ENCODE measurements around the gene CREBBP.

DNA sequence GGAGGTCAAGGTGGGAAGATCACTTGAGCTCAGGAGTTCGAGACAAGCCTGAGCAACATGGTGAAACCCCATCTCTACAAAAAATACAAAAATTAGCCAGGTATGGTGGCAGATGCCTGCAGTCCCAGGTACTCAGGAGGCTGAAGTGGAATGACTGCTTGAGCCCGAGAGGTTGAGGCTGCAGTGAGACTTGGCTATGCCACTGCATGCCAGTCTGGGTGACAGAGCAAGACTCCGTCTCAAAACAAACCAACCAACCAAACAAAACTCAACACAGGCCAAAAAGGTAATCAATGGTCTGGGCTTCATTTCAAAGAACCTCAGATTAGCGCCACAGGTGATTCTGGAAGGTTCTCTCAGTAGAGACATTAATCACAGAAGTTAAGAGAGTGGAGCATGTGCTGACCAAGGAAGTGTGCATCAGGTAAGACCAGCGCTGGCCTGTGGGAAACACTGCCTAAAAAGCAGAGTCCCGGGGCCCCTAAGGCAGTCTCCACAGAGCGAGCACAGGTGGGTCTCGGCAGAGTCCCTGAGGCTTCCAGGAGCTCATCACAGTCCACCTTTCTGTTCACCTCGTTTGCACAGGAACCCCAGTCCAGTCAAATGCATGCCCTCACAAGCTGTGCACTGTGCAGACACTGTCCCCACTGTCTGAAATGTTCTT lies 91.7 kb downstream of the CREBBP start:
- TF ChIP-seq, protein P1, sequence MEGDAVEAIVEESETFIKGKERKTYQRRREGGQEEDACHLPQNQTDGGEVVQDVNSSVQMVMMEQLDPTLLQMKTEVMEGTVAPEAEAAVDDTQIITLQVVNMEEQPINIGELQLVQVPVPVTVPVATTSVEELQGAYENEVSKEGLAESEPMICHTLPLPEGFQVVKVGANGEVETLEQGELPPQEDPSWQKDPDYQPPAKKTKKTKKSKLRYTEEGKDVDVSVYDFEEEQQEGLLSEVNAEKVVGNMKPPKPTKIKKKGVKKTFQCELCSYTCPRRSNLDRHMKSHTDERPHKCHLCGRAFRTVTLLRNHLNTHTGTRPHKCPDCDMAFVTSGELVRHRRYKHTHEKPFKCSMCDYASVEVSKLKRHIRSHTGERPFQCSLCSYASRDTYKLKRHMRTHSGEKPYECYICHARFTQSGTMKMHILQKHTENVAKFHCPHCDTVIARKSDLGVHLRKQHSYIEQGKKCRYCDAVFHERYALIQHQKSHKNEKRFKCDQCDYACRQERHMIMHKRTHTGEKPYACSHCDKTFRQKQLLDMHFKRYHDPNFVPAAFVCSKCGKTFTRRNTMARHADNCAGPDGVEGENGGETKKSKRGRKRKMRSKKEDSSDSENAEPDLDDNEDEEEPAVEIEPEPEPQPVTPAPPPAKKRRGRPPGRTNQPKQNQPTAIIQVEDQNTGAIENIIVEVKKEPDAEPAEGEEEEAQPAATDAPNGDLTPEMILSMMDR (IDR thresholded peaks at IDR 0.05), result no peak
- TF ChIP-seq POLR2A (IDR thresholded peaks at IDR 0.05), result no peak
- no peak for TF ChIP-seq EP300 (IDR thresholded peaks at IDR 0.05)
- TF ChIP-seq POLR2AphosphoS5 (IDR thresholded peaks at IDR 0.05), result no peak

Measured in suprapubic skin (tissue), 4 donors.